HG02943 (cell line): ENCODE measurements around the gene ATP2C1.
"Not testable (repeated sequence)": the region's sequence is repeated elsewhere in the genome, so short reads cannot be mapped to it uniquely, and the experiment has no call there.

Source experiments
- ATAC-seq: cut with Tn5 transposase; IDR thresholded peaks from one replicate; pipeline ENCODE4 v1.9.1; 2021; ENCODE audit warnings: mild to moderate bottlenecking, low read depth, moderate library complexity; ENCODE audit not compliant: unreplicated experiment

Gene ATP2C1

DNA sequence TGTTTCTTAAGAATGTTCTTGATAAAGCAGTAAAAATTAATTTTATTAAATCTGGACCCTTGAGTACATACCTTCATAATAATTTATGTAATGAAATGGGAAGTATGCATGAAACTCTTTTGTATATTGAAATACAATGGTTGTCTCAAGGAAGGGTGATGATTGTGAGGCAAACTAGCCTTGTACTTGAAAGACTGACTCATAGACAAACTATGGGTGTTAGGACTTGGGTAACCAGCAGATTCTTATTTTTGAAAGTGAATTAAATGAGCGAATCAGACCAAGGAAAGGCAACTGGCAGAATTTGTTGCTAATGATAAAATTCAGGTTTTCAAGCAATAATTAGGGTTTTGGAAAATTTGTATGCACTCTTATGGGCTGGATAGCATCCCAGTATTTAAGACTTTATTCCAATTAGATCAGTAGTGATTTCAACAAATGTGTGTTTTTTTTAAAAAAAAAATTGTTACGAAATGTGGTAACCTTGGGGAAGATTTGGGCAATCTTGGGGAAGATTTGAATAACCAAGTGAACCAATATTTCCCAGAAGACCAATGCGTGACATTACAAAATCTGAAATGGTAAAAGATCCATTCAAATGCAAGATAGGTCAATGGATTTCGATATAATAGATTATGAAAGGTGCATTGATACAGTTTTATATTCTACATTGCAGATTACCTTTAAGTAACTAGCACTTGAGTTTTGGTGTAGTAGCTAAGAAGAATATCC, 42.0 kb downstream of the ATP2C1 start:
- ATAC-seq = no peak

DNA sequence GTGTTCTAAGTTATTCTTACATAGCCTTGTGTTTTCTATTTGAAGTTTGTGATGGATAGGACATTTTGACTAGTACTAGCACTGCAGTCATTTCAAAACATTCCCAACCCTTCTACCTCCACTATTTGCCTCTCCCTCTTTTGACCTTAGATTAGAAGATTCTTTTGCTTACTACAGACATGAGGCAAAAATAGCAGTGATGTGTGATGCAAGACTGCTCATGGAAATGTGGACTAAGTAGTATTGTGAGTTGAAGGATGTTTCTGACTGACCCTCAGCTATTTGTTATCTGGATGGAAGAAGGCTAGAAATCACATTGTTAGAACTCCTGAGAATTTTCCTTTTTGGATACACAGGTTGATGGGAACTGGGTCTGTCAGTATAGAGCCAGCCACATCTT, 45.9 kb downstream of the ATP2C1 start:
- ATAC-seq = no peak

DNA sequence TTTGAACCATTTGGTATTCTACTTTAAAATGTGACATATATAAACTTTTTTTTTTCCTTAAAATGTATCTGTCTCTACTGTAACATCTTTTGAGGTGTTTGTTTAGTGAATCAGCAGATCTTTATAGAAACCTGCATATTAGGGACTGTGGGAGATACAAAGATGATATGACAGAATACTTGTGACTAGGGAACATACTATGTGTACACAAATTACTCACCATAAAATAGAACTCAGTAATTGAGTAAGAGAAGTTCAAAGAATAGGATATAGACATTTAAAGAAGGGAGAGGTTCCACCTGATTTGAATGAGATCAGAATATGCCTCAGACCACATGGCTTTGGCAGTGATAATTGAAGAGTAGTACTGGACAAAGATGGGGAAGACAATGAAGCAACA, 47.9 kb downstream of the ATP2C1 start:
- ATAC-seq = no peak

DNA sequence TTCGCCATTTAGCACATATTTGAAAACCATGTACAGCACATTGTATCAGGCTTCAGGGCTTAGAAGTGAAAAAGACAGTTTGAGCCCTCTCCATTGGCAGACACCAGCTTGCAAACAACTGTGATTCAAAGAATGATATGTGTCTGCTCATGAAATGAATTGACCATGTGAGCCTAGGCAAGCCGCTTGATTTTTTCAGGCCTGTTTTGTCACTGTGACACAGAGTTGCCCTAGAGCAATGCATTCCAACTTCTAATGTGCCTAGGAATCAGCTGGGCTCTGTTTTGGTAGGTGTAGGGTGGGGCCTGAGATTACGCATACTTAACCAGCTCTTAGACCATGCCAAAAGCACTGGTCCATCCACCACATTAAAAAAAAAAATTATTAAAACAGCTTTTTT, 53.0 kb downstream of the ATP2C1 start:
- no peak for ATAC-seq

DNA sequence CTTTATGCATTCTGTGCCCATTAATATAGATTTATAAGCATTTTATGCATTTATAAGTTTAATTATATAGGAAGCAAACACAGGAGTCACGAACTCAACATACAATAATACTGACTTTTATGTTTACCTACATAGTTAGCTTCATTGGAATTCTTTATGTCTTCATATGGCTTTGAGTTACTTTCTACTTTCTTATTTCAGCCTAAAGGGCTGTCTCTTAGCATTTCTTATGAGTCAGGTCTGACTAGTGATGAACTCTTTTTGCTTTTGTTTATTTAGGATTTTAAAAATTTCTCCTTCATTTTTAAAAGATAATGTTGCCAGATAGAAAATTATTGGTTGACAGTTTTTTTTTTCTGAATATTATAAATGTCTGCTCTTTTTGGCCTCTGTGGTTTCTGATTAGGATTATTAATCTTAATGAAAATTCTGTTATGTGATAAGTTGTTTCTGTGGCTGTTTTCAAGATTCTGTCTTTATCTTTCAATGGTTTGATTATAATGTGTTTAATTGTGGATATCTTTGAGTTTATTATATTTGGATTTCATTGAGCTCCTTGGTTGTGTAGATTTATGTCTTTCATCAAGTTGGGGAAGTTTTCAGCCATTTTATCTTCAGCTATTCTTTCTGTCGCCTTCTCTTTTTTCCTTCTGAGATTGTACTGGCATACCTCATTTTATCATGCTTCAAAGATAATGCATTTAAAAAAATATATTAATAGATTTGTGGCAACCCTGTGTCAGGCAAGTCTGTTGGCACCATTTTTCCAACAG, 54.3 kb downstream of the ATP2C1 start:
- ATAC-seq = no peak

DNA sequence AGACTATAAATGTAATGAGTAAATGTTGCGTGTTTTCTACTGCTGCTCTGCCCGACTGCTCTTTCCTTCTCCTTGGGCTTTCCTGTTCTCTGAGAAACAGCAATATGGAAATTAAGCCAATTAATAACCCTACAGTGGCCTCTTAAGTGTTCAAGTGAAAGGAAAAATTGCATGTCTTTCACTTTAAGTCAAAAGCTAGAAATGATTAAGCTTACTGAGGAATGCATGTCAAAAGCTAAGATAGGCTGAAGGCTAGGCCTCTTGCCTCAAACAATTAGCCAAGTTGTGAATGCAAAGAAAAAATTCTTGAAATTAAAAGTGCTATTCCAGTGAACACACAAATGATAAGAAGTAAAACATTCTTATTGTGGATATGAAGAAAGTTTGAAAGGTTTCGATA, 55.0 kb downstream of the ATP2C1 start:
- ATAC-seq = no peak

DNA sequence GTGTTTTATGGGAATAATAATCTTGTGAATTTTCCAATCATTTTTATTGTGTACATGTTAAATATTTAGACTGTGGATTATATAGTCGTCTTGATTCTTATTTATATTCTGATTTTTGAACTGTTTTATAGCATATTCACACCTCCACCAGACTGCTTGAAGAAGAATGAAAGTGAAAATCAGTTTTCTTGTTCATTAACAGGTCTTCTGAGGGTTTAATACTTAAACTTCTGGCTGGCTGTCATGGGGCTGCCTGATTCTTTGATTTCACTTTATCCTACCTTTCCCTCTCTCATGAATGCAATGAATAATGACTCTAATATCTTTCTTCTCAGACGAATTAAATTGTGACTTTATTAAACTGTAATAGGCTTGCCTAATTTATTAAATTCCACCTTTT, 56.2 kb downstream of the ATP2C1 start:
- ATAC-seq = peak; percentile 73

DNA sequence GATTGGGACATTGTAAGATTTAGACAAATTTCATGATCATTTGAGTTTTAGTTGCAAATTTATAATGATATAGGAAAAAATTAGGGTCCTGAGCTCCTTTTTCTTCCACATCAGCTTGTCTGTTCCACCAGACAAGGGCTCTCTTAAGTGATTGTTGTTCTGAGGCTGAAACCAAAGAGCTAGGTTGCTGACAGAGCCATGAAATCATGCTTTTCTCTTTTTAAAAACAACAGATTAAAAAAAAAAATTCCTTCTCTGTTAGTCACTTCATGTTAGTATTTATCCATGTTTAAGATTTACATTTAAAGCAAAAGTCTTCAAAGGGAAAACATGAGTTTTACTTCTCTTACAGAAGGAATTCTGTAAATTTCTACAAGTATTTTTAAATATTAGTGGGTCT, 56.8 kb downstream of the ATP2C1 start:
- no peak for ATAC-seq

DNA sequence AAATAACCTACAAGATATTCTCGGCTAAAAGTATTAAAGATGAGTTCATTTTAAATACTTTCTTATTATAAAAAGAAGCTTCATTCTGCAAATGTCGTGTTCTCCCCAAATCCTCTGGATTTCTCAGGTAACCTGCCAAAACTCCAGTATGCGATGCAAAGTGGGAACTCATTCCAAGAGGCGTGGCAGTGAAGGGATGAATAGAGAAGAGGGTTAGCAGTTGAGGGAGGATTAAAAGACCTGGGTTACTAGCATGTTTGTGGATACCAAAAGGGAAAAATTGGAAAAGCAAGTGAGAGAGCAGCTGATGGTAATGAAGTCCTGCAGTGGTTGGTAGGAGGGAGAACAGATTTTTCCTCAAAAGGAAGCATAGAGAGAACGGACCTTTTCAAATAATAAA, 61.6 kb downstream of the ATP2C1 start:
- no peak for ATAC-seq

DNA sequence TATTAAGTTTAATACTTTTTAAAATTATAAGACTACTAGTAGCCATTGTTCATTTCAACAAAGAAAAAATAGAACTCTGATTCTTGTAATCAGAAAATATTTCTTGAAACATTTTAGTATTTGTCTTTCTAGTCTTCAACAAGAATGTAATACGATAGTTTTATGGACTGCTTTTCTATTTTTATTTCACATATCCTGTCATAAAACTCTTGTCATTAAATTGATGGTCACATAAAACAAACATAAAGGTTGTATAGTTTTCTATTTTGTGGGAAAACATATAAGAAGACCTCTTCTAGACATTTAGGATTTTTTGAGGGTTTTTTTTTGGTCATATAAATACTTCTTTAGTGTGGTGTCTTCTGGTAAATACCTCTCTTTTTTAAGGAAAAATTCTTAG, 62.4 kb downstream of the ATP2C1 start:
- no peak for ATAC-seq

DNA sequence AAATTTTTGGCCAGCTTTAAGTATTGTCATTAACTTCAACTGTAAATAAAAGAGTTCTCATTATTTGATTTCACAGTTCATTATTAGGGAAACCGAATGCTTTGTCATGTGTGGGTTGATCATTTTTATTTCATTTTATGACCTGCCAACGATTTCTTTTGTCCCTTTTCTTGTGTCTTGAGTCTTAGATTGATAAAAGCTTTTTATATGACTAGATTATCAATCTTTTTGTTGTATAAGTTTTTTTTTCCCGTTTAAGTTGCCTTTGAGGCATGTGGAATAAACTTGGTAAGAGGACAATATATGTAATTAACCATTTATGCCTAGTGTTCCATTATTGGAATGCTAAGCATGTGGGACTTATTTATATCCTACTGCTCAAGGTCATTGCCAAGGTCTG, 62.8 kb downstream of the ATP2C1 start:
- ATAC-seq = no peak

DNA sequence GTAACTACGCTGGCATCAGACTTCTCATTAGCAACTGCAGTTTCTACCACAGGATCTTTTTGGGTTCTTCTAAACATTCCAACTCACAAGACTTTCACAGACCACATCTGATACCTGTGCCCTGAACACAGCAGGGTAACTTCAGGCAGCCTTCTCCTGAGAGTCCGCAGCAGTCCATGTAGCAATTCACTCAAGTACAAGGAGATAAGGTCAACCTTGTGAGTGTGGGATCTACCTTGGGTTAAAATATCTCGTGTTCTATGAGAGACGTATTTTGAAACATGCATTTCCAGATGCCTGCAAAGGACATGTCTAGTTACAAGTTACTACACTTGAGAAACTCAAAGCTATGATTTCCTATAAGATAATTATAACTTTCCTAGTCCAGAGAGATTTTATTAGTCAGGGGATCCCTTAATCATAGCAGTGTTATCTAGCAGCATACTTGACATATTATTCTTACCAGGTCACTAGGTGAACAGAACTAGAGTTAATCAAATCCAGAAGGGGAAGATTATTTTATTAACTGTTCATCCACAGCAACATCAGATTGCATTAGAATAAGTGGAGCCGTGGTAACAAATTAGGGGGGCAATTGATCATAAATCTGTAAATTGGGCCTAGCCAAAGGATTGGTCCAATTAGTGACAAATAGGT, 66.4 kb downstream of the ATP2C1 start:
- no peak for ATAC-seq

DNA sequence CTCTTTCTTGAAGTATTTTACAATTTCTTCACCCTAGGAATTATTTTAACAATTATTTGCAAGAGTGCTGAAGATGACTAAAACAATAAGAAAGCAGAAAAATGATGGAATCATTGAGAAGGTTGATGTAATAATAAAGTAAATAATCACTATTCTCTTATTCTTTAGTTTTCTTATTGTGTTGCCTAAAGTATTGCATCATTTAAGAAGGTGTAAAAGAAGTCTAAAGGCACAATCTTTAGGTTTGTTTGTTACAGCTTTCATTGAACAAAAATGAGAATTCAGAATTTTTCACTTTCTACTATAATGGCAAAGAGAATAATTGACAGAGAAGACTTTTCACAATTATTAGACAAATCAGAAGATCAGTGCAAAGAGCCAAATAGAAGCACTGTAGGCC, 67.6 kb downstream of the ATP2C1 start:
- ATAC-seq = no peak

DNA sequence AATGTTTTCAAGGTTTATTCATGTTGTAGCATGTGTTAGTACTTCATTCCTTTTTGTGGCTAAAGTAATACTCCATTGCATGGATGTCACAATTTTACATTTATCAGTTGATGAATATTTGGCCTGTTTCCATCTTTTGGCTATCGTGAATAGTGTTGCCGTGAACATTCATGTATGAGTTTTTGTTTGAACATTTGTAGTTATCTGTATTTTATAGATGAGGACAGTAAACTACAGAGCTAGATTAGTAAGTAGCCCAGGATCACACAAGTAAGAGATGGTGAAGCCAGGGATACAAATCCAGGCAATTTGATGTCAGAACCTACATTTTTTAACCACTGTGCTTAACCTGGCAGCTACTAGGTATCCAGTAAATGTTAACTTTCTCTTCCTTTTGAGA, 69.6 kb downstream of the ATP2C1 start:
- ATAC-seq = no peak

DNA sequence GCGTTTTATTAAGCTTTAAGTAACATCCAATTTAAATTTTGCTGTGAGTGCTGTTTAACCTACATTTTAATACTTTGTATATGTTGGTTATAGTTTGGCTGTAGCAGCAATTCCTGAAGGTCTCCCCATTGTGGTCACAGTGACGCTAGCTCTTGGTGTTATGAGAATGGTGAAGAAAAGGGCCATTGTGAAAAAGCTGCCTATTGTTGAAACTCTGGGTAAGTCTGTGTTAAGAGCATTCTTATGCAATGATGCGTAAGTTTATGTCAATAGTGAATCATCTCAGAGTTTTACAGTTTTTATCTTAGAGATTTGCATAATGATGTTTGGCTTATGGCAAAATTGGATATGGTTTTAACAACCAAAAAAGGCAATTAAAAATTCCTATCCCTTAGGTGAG, 70.0 kb downstream of the ATP2C1 start:
- ATAC-seq = no peak

DNA sequence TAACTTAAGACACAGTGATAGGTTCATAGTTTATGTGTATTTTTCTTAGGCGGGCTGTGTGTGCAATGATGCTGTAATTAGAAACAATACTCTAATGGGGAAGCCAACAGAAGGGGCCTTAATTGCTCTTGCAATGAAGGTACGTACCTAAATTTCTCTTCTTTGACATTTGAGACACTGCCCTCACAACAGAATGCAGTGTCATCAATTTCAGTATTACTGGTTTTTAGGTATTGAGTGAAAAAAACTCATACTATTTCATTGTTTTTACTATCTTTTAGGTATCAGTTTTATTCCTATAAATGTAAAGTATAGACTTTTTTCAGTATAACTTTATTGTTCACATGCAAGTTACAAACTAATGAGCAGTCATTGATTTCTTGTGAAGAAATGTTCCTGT, 73.4 kb downstream of the ATP2C1 start:
- ATAC-seq = no peak

DNA sequence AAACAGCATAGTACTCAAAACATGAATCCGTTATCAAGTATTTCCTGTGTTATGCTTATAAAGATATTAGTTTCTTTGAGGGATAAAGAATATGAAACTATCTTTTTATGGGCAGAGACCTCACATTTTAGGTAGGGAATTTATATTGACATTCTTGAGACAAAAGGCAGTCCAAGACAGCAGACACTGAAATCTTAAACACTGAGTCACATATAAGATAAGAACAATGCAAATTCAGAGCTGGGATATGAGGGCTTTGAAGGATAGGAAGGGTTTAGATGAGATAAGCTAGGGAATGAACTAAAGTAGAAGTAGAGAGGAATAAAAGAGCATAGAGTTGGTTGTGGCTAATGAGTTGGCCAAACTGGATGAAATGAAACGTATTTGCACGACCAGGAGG, 74.3 kb downstream of the ATP2C1 start:
- no peak for ATAC-seq

DNA sequence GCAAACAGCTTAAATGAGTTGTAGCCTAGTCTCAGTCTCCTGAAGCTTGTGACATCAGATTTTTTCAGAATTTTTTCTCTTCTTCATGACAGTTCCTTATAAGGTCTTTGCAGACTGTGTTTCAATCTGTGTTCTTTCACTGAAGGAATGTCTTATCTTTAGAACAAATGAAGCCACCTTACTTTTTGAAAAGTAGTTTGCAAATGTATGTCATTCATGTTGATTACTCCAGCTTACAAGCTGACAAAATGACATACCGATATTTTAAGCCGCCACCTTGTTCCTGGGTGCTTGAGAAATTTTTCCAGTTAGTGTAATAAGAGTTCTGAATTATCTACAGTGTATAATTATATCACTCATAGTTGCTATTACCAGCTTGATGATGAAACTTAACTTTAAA, 75.7 kb downstream of the ATP2C1 start:
- no peak for ATAC-seq

DNA sequence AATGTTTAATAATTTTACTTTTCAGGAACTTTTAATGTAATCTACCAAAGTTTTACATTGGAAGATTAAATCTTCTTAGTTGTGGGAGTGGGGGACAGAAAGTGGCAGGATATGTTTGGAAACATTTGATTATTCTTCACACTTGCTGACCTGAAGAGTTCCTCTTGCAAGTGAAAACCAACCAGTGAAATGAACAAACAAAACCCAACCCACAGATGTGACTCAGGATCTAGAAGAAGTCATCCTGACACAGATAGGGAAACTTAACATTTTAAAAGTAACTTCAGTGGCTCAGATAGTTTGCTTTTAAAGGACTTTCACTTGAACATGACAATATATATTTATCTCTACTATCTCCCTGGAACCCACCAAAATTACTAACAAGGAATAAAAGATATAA, 77.3 kb downstream of the ATP2C1 start:
- ATAC-seq = no peak

DNA sequence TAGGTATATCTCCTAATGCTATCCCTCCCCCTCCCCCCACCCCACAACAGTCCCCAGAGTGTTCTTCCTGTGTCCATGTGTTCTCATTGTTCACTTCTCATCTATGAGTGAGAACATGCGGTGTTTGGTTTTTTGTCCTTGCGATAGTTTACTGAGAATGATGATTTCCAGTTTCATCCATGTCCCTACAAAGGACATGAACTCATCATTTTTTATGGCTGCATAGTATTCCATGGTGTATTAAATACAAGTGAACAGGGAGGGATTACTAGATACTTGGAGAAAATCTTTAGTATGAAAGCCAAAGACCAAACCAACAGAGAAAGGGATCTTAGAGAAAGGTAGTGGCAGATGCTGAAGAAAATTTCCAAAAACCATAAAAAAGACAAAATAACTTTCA, 78.7 kb downstream of the ATP2C1 start:
- not testable (repeated sequence) for ATAC-seq

DNA sequence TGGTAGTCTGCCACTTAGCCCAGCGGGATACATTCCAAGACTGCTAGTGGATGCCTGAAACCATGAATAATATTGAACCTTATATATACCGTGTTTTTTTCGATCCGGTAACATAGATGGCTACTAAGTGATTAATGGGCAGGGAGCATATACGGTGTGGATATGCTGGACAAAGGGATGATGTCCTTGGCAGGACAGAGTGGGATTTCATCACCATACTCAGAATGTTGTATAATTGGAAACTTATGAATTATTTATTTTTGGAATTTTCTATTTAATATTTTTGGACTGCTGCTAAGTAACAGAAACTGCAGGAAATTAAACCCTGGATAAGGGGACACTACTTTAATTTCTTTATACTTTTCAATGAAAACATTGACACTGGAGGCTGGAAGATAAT, 79.5 kb downstream of the ATP2C1 start:
- no peak for ATAC-seq

DNA sequence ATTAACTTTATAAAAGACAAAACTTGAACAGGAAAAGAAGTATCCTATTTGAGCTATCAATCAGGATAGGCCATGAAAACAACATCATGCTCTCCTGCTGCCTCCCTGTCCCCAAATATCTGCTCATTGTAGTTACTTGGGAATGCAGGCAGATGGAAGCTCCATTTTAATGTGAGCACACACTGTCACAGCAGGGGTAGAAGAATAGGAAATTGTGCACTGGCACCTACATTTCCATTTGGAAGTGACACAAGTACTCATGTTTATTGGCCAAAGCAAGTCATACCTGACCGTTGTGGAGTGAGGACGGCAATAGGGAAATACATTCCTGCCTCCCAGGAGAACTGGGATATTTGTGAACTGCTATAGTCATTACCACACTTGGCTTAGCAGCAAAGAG, 80.3 kb downstream of the ATP2C1 start:
- no peak for ATAC-seq
